Activated CD8-positive, alpha-beta memory T cell treated with anti-CD3 and anti-CD28 coated beads, Interleukin-2, amount 50 U/mL, for 24 hours (primary cell): ENCODE data around the gene SAMD9.
"Not testable (repeated sequence)": the region's sequence is repeated elsewhere in the genome, so short reads cannot be mapped to it uniquely, and the experiment has no call there.

ENCODE experiments used
- DNase-seq: peaks from one replicate; pipeline ENCODE4 v3.0.0-alpha.2; 2020; ENCODE audit errors: extremely low read depth

Gene SAMD9

GRCh38 chr7:93117852-93118530, at the start of gene SAMD9:
Gene SAMD9, minus strand, starts transcription at chr7:93117979. Its CDS starts 11,882 bp downstream, at chr7:93106097.
- DNase-seq: peak; percentile 7

GRCh38 chr7:93165447-93165846, 47.7 kb upstream of the SAMD9 start:
- DNase-seq: no peak

GRCh38 chr7:93164766-93165165, 47.0 kb upstream of the SAMD9 start:
- no peak for DNase-seq

GRCh38 chr7:93161181-93161762, 43.5 kb upstream of the SAMD9 start:
- DNase-seq: no peak

- no peak for DNase-seq
Observed at GRCh38 chr7:93160410-93160809, 42.6 kb upstream of the SAMD9 start.

GRCh38 chr7:93159490-93159889, 41.7 kb upstream of the SAMD9 start:
- DNase-seq: no peak

GRCh38 chr7:93156884-93157283, 39.1 kb upstream of the SAMD9 start:
- no peak for DNase-seq

GRCh38 chr7:93150200-93150835, 32.5 kb upstream of the SAMD9 start:
- DNase-seq: no peak

GRCh38 chr7:93148727-93149126, 30.9 kb upstream of the SAMD9 start:
- DNase-seq: no peak

- DNase-seq: no peak
Observed at GRCh38 chr7:93148144-93148543, 30.4 kb upstream of the SAMD9 start, which contains the start of gene SAMD9L. Gene SAMD9L, minus strand, starts transcription at chr7:93148385. Its CDS starts 12,414 bp downstream, at chr7:93135971.

- no peak for DNase-seq
Observed at GRCh38 chr7:93147363-93147762, 29.6 kb upstream of the SAMD9 start.

GRCh38 chr7:93146472-93147141, 28.8 kb upstream of the SAMD9 start:
- DNase-seq: no peak

GRCh38 chr7:93146036-93146435, 28.3 kb upstream of the SAMD9 start:
- no peak for DNase-seq

- DNase-seq: no peak
Observed at GRCh38 chr7:93145354-93145753, 27.6 kb upstream of the SAMD9 start.

GRCh38 chr7:93142127-93142526, 24.3 kb upstream of the SAMD9 start:
- DNase-seq: no peak

GRCh38 chr7:93140582-93141191, 22.9 kb upstream of the SAMD9 start:
- DNase-seq: no peak

GRCh38 chr7:93138576-93138975, 20.8 kb upstream of the SAMD9 start:
- no peak for DNase-seq

GRCh38 chr7:93133005-93133404, 15.2 kb upstream of the SAMD9 start:
- DNase-seq: no peak

- no peak for DNase-seq
Observed at GRCh38 chr7:93132216-93132615, 14.4 kb upstream of the SAMD9 start.

GRCh38 chr7:93126954-93127353, 9.2 kb upstream of the SAMD9 start:
- DNase-seq: not testable (repeated sequence)

GRCh38 chr7:93123532-93123931, 5.8 kb upstream of the SAMD9 start:
- DNase-seq: not testable (repeated sequence)
